NCI-H510A (cell line): ENCODE measurements around the gene UBR4.

Experiments used
- DNase-seq: peaks from one replicate; lab custom pipeline; 2025; lab: John Stamatoyannopoulos, UW

Gene UBR4

DNA sequence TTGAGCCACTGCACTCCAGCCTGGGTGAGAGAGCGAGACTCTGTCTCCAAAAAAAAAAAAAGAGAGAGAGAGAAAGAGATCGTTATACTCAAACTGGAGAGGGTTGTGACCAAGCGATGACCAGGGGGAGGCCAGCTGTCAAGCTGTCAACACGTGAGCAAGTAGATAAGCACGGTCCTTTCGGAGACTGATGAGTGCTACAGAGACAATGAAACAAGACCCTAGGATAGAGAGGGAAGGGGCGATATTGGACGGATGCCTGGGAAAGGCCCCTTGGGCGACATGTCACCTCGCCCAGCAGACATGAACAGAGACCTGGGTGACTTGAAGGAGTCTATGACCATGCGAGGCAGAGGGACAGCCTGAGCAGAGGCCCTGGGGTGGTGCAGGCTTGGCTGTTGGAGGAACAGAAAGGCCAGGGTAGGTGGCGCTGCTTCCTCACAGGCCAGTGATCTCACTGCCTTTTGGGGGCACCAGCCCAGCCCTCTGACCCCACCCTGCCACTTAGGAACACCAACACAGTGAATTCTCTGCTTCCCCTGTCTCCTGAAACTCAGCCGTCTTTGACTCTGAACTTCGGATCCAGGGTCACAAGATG lies 152.8 kb downstream of the UBR4 start:
- no peak for DNase-seq

DNA sequence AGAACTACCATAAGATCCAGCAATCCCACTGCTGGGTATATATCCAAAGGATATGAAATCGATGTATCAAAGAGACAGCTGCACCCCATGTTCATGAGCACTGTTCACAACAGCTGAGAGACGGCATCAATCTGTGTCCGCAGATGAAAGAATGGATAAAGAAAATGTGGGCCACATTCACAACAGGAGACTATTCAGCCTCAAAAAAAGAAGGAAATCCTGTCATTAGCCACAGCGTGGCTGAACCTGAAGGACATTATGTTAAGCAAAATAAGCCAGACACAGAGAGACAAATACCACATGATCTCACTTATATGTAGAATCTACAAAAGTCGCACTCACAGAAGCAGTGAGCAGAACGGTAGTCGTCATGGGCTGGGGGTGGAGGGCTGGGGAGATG lies 154.4 kb downstream of the UBR4 start:
- no peak for DNase-seq

DNA sequence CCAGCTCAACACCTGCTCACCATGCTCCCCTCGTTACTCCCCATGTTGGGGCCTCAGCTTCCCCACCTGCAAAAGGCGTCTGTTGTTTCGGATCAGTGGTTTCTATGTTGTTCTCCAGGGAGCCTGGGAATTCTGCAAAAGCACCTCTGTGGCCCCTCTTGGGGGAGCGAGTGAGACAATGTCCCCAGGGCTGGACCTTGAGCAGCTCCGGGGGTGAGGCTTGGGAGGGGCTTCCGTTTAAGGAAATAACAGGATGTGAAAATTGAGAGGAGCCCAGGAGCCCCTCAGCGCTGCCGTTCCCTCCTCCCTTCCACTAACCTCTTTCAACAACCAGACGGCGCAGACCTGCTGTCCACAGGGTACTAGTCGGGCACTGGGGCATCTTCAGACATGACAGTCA lies 155.1 kb downstream of the UBR4 start:
- no peak for DNase-seq

DNA sequence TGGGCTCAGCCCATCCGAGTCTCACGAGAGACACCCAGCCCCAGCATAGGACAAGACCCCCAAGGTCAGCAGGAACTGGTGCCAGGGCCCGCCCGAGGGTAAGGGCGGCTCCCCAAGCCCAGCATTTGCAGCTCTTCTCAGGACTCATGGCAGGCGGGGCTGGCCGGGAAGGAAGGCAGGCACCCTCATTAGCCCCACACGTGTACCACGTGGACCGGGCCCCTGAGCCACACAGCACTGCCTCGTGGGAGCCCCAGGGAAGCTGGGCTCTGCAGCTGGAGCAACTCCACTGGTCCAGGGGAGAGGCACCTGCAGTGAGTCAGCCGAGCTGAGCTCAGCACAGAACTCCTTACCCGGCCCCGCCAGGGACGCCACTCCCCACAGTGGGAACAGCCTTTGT lies 155.8 kb downstream of the UBR4 start:
- DNase-seq, result no peak

DNA sequence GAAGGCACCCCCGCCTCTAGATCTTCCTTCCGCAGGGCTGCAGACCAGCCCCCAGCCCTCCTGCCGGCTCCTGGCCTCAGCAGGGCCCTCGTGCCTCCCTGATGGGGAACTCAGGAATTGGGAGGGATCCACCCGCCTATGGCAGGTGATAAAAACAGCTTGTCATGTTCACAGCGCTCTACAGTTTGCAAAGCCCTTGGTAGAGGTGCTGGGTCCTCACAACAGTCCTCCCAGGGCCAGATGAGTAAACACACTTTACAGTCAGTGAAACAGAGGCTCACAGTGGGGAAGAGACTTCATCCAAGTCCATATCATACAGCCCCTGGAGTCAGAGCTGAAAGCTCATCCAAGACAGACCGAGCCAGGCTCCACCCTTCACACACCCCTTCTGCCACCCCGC lies 156.6 kb downstream of the UBR4 start:
- no peak for DNase-seq

DNA sequence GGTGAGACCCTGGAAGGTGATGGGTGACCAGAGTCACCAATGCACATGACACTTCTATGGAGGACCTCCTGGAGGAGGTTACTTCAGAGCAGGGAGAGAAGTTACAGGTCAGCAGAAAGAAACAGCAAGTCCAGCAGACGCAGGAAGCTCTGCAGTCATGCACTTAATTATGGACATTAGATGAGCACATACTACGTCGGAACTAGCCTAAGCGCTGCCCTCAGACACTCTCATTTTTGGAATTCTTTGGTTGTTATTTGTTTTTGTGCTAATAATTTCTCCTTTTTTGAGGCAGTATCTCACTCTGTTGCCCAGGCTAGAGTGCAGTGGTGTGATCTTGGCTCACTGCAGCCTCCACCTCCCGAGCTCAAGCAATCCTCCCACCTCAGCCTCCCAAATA lies 160.3 kb downstream of the UBR4 start:
- DNase-seq, result no peak

DNA sequence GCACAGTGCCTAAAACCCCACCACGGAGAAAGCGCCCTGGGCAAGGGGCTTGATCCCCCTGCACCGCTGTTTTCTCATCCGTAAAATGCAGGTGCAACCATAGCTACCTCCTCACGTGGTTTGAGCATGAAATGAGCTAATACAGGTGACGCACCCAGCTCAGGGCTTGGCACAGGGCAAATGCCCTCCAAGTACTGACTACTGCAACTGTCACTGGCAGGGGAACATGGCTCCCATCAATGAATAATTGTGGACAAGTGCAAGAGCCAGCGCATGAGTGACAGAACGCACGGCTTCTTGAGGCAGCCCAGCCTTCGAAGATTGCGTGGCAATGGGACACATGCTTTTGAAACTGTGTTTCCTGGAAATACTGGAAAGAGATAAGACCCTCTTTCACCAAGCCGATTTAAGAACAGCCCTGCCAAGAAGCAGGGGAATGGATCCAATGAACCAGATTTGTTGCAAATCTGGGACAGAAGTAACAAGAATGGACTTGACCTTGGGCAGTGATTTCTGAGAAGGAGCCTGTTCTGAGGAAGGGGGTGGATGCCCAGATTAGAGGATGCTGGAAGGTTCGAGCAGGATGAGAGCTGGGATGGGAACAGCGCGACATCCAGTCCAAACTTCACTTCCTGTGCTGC lies 160.8 kb downstream of the UBR4 start:
- DNase-seq, result no peak

DNA sequence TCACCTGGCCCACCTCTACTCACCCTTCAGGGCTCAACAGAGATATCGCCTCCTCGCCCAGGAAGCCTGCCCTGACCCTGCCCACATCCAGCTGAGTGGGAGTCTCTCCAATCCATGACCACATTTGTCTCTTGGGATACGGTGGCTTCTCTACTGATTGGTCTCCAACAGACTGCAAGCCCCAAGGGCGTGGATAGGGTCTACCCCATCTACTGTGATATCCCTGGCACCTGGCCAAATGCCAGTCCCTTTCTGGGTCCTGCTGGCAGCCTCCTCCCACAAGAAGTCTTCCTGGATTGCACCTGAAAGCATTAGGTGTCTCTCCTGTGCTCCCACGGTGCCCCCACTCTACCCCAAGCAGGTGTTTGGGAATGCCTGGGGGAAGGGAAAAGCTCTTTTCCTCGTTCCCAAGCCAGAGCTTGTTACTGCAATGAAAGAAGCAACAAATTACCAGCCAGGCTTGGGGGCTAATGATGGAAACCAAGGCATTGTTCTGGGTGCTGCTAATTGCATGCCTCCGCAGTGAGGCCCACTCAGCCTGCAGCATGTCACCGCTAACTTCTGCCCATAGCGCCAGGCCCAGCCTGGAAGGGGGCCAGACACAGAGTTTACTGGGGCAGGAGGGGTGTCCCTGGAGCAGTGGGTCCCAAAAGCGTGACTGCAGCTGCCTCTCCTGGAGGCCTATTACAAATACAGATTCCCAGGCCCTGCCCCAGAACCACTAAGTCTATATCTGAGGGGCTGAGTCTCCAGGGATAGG lies 162.9 kb downstream of the UBR4 start:
- DNase-seq, result no peak

DNA sequence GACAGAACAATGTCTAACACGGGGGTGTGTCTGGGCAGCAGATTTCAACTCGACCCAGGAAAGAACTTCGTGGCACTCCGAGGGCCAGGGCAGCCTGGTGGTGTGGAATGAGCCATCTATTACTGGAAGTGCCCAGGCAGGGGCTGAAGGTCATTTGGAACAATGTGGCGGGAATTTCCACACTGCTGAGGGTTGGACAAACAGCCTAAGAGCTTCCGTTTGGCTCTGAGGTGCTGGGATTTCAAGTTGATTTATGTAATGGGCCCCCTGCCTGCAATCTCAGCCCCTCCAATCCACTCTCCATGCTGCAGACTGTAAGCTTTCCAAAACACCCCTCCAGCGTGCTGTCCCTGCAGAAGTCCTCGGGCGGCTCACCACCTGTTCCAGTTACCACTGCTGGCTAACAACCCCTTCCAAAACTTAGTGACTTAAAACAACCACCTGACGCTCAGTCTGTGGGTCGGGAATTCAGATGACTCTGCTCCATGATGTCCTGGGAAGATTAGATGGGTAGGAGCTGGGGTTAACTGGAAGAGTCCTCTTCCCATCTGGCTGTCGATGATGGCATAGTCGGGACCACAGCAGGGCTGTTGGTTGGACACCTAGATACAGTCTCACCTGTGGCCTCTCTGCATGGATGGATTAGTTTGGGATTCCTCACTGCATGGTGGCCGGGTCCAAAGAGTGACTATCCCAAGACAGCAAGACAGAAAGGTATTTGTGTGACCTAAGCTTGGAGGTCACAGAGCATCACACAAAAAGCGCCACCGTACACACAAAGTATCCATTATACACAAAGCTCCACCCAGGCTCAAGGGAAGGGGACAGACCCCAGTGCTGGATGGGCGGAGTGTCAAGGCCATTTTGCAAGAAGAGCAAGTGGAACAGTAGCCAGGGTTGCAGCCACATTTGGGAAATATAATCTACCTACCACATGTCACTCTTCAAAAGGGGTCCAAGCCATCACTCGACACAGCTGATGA lies 163.9 kb downstream of the UBR4 start:
- no peak for DNase-seq

DNA sequence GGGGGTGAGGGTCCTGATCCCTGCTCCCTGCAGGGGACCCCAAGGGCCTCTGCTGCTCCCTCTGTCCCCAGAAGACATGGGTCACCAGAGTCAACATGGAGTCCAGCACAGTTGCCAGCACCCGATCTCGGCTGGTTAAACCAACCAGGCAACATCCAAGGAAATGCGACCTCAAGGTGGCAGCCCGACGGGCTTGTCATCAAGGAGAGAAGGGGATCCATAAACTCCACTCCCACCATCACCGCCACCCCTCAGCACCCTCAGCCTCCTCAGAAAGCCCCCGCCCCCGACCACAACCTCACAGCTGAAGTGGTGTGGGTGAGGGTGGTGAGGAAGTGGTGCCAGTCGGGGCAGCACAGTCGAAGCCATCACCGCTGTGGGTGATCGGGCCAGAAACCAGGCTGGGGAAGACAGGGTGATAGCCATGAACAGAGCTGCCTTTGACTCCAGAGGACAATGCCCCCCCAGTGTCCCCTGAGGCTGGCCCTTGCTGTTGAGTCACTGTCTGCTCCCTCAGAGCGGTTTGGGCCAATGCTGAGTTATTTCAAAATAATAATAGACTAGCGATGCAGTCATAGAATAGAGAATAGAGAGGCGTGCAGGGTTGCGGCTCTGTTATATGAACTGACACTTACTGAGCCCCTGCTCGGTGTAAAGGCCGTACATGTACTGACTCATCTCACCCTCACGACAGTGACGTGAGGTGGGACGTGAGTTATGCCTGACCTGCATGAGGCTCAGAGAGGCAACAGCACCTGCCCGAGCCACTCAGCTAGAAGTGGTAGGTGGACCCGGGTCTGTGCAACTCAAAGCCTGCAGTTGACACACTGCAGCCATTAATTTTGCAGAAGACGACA lies 164.9 kb downstream of the UBR4 start:
- no peak for DNase-seq

DNA sequence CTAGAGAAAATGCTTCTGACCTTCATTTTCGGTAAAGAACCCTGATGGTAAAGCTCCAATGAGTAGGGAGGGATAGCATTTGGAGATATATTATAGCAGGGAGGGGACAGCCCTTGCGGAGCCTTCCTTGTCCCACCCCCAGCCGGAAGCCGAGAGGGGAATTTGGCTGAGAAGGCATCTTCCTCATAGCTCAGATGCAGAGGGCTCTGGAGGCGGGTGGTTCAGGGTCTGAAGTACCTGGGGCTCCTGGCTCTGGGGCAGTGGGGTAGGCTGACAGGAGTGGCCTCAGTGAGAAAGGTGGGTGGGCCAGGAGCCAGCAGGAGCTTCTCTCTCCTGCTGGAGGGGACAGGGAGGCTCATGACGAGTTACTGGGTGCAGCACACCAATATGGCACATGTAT lies 165.6 kb downstream of the UBR4 start:
- no peak for DNase-seq

DNA sequence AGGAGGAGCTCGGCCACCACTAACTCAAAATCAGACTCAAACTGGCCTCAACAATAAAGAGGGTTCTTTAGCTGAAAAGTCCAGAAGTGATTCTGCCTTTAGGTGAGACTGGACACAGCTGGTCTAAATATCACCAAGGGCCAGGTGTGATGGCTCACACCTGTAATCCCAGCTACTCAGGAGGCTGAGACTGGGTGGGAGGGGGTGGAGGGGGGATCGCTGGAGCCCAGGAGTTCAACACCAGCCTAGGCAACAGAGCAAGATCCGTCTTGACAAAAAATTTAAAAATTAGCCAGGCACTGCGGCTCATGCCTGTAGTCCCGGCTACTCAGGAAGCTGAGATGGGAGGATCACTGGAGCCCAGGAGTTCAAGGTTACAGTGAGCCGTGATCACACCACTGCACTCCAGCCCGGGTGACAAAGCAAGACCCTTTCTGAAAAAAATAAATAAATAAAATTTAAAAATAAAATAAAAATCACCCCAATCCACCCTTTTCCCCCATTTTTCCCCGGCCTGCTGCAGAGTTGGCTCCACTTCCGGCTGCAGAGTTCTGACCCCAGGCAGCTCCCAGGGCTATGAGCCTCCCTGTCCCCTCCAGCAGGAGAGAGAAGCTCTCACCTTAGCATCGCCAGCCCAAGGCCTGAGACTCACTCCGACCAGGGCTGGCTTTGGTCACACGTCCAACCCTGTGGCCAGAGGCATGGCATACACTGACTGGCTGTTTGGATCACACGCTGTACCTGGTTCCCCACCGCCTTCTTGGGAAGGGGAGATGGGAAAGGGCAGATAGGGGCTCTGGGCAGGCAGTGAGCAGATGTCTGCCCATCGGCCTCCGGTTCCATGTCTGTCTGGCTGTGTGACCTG lies 166.3 kb downstream of the UBR4 start:
- no peak for DNase-seq

DNA sequence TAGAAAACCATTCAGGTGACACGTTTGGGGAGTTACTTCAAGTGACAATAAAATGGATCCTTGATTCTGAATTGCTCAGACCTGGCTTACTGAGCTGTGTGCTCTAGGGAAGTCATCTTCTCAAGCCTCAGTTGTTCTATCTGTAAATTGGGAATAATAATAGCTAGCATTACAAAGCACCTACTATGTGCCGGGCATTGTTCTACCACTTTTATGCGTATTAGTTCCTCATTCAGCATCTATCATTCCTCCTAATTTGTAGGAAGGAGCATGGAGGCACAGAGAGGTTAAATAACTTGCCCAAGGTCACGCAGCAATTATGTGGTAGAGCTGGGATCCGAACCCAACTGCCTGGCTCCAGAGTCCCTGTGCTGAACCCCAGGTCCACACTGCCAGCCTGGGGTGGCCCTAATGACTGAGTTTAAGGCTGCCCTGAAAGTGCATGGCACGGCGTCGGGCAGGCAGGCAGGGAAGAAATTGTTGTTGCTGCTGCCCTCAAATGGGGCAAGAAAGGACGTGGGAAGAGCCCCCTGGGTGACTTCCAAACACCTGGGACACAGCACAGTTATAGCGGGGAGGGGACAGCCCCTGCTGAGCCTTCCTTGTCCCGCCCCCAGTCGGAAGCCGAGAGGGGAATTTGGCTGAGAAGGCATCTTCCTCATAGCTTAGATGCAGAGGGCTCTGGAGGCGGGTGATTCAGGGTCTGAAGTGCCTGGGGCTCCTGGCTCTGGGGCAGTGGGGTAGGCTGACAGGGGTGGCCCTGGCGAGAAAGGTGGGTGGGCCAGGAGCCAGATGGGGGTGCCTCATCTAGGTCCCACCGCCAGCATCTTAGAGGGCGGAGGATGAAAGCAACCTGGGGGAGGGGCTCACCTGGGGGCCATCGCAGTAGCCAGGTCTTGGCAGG lies 167.1 kb downstream of the UBR4 start:
- DNase-seq, result no peak

DNA sequence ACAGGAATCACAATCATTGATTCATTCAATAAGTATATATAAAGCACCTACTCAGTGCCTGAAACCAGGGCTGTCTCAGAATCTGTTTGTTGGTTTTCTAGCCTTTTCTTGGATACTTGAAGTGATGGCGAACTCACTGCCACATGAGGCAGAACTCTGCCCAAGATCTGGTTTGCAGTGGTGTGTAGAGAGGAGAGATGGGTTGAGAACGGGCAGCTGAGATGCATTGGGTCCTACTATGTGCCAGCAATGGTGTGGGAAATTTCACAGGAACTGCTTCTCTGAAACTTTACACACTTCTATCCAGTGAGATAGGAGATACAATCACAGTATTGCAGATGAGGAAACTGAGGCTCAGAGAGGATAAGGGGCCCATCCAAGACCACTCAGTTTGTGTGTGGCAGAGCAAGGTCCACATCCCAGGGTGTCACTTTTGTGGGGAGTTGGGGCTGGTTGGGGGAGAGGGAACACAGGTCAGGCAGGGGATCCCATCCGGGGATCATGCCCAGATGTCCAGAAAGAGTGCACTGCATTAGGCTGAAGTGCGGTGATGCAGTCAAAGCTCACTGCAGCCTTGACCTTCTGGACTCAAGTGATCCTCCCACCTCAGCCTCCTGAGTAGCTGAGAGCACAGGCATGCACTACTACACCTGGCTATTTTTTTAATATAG lies 169.9 kb downstream of the UBR4 start:
- no peak for DNase-seq

DNA sequence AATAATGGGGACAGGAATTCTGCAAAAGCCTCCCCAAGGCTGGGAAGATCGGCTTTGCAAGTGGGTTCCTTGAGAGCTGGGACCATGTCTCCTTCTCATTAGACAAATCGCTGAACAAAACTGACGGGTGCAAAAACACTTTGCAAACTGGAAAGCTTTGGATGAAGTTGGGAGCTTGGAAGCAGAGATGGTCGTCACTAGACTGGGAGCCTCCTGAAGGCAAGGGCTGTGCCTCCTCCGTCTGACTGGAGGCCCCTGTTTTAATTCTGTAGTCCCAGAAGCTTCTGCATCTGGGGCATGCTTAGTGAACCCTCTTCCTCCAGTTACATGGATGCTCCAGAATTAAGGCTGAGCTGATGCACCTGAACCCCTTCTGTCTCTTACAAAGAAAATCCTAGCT lies 171.3 kb downstream of the UBR4 start:
- no peak for DNase-seq

DNA sequence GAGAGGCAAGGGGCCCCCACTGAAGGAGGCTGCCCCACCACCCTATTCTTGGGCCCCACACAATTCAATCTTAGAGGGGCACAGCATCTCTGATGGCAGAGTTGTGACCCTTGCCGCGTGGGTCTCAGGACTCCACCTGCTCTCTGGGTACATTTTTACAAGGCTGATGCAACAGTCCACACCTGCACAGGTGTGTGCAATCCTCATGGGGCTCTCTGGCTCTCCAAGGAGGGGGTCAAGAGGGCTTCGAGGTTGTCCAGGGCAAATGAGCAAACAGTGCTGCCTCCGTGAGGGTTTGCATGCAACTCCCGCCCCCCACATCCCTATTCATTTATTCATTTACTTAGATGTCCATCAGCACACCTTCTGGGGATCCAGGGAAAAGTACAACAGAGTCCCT lies 172.0 kb downstream of the UBR4 start:
- no peak for DNase-seq

DNA sequence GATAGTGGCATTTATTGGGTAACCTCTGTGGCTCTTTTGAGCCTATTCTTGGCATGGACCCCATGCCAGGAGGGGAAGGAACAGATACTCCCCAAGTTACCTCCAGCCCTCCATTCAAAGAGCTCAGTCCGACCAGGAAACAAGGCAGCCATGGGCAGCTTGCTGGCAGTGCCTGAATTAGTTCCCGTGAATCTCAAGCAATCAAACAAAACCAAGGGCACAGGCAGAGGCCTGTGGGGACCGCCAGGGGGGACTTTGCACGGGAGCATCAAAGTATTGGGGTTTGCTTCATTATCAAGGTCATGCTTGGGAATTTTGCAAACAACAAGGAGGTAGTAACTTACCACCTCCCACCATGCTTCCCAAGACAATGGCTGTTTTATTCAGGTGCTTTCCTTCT lies 172.4 kb downstream of the UBR4 start:
- no peak for DNase-seq

DNA sequence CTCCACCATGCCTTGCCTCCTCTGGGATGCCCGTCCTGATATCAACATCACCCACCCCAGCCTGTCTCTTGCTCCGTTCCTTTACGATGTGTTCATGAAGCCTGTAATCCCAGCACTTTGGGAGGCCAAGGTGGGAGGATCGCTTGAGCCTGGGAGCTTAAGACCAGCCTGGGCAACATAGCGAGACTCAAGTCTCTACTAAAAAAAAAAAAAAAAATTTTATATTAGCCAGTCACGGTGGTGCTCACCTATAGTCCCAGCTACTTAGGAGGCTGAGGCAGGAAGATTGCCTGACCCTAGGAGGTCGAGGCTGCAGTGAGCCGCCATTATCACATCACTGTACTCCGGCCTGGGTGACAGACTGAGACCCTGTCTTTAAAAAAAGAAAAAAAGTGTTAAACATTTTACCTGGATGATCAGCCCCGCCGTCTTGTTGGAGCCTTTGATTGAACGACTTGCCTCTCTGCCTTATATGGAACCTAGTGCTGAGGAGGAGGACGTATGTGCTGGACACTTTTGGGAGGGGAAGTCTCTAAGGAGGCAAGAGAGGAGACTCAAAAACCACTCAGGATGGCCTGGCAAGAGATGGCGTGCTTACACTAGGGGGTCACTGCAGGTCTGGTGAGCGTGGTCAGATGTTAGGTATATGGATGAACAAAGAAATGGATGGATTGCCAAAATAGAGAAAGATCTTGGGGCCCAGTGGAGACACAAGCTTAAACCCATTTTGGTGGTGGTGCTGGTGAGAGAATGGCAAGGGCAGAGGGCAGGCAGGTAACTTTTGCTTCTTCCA lies 173.1 kb downstream of the UBR4 start:
- DNase-seq, result no peak
